ENCODE data around the gene RASAL2. TPM values are rescaled to one million over a fixed set of nuclear protein-coding genes. Genes with fewer than 3 reads are reported as not detected.

The RASAL2 gene
- total RNA-seq, 1 experiment from 2014 or later = 36.8 TPM

DNA sequence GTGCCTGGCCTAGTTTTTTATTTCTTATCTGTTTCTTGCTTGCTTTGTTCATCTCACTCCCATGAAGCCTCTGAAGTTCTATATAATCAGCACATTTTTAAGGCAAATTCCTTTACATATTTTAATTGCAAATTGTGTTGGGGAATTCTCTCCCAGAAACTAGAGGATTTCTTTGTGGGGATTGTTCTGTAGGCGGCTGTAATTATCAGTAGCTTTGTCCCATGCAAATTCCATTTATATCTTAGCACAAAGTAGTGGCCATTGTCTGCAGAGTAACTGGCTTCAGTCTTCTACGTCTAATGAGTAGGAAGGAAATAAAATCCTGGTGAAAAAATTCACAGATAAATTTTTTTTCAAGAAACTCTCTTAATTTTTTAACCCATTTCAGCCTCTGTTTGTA, 367.2 kb downstream of the RASAL2 start:
- ChIA-PET CTCF (no interaction called here), POLR2A (no interaction called here)
- peaks cover 25% of the 10 kb centered on the region for H3K36me3 Mint-ChIP-seq (ENCODE audit: insufficient read depth, unreplicated experiment)
- H3K27me3 Mint-ChIP-seq (ENCODE audit: insufficient read depth, unreplicated experiment) = no peaks in the 10 kb centered on the region
- DNase-seq = no peak
- H3K4me1 ChIP-seq = no peaks in the 10 kb centered on the region
- no peaks in the 10 kb centered on the region for H3K4me1 Mint-ChIP-seq (ENCODE audit: low read depth, unreplicated experiment)
- BruUV-seq (replicated peaks) = no TSS peak
- peaks cover 2% of the 10 kb centered on the region for H3K36me3 ChIP-seq (ENCODE audit: control insufficient read depth, insufficient read depth, low read length)
- H3K27me3 ChIP-seq (replicated peaks; ENCODE audit: control insufficient read depth, insufficient read depth, low read length) = no peaks in the 10 kb centered on the region
- H3K27ac Mint-ChIP-seq (ENCODE audit: unreplicated experiment) = no peak overlapping the region
- TF ChIP-seq, protein P1, sequence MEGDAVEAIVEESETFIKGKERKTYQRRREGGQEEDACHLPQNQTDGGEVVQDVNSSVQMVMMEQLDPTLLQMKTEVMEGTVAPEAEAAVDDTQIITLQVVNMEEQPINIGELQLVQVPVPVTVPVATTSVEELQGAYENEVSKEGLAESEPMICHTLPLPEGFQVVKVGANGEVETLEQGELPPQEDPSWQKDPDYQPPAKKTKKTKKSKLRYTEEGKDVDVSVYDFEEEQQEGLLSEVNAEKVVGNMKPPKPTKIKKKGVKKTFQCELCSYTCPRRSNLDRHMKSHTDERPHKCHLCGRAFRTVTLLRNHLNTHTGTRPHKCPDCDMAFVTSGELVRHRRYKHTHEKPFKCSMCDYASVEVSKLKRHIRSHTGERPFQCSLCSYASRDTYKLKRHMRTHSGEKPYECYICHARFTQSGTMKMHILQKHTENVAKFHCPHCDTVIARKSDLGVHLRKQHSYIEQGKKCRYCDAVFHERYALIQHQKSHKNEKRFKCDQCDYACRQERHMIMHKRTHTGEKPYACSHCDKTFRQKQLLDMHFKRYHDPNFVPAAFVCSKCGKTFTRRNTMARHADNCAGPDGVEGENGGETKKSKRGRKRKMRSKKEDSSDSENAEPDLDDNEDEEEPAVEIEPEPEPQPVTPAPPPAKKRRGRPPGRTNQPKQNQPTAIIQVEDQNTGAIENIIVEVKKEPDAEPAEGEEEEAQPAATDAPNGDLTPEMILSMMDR (IDR thresholded peaks at IDR 0.05; ENCODE audit: insufficient read depth in 1 of 2, low read depth in 1 of 2, low read length in 1 of 2, severe bottlenecking in 1 of 2, unreplicated experiment in 1 of 2) = no peak
- no peaks in the 10 kb centered on the region for H3K9me3 Mint-ChIP-seq (ENCODE audit: unreplicated experiment)
- intact Hi-C loops (cut with micrococcal nuclease; ENCODE audit: unreplicated experiment) = no loop called here
- H3K4me3 ChIP-seq (ENCODE audit: low read depth, low read length) = no peak overlapping the region
- no peaks in the 10 kb centered on the region for H3K9me3 ChIP-seq
- H3K4me3 Mint-ChIP-seq (ENCODE audit: unreplicated experiment) = no peak overlapping the region

DNA sequence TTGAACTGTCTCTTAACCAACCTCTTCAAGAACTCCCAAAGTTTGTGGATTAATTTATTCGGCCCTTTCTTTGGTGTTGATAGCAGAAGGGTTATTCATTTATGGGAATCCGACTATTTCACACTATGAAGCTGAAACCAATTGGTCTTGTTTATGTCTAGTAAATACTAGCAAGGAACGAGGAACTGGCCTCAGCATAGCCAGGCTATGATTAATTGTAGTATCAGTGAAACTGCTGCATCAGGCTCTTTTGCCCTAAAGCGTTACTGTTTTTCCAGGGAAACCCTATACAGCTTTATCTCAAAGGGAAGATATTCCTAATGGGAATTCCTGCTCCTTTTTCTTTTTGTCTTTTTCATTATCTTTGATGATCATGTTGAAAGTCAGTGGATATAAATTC, 367.8 kb downstream of the RASAL2 start:
- Mint-ChIP-seq H3K36me3 (ENCODE audit: insufficient read depth, unreplicated experiment) (peaks cover 25% of the 10 kb centered on the region), H3K27me3 (ENCODE audit: insufficient read depth, unreplicated experiment) (no peaks in the 10 kb centered on the region), H3K4me1 (ENCODE audit: low read depth, unreplicated experiment) (no peaks in the 10 kb centered on the region), H3K27ac (ENCODE audit: unreplicated experiment) (no peak overlapping the region), H3K4me3 (ENCODE audit: unreplicated experiment) (no peak overlapping the region), H3K9me3 (ENCODE audit: unreplicated experiment) (peaks cover 3% of the 10 kb centered on the region)
- no peak for DNase-seq
- H3K27me3 ChIP-seq (replicated peaks; ENCODE audit: control insufficient read depth, insufficient read depth, low read length) = no peaks in the 10 kb centered on the region
- TF ChIP-seq, protein P1 (IDR thresholded peaks at IDR 0.05; ENCODE audit: insufficient read depth in 1 of 2, low read depth in 1 of 2, low read length in 1 of 2, severe bottlenecking in 1 of 2, unreplicated experiment in 1 of 2) = no peak
- POLR2A ChIA-PET = no interaction called here
- H3K4me3 ChIP-seq (ENCODE audit: low read depth, low read length) = no peak overlapping the region
- H3K36me3 ChIP-seq (ENCODE audit: control insufficient read depth, insufficient read depth, low read length) = peaks cover 2% of the 10 kb centered on the region
- no TSS peak for BruUV-seq (replicated peaks)
- no peaks in the 10 kb centered on the region for H3K4me1 ChIP-seq
- no peaks in the 10 kb centered on the region for H3K9me3 ChIP-seq
- intact Hi-C loops (cut with micrococcal nuclease; ENCODE audit: unreplicated experiment) = no loop called here
- CTCF ChIA-PET = no interaction called here

DNA sequence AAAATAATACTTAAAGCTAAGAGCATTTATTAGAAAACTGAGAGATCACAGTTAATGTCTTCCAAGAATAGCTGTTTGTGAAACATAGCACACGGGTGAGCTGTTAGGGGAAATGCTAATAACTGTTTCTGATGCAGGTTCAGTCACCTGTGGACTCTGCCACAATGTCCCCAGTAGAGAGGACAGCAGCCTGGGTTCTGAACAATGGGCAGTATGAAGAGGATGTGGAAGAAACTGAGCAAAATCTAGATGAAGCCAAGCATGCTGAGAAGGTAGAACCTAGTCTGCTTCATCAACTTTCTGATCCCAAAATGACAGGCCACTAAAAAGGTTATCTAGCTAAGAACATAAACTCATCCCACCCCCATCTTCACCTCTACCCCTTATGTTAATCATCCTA, 370.2 kb downstream of the RASAL2 start:
- CTCF ChIA-PET = no interaction called here

More for the DNA sequence above, 370.2 kb downstream of the RASAL2 start:
- BruUV-seq (replicated peaks) = no TSS peak
- no peak overlapping the region for H3K27ac Mint-ChIP-seq (ENCODE audit: unreplicated experiment)
- no peak overlapping the region for H3K4me3 ChIP-seq (ENCODE audit: low read depth, low read length)
- peaks cover 4% of the 10 kb centered on the region; the same call in 1 of the 2 replicates for H3K4me1 ChIP-seq
- no peak overlapping the region for H3K4me3 Mint-ChIP-seq (ENCODE audit: unreplicated experiment)
- intact Hi-C loops (cut with micrococcal nuclease; ENCODE audit: unreplicated experiment) = no loop called here
- POLR2A ChIA-PET = no interaction called here
- TF ChIP-seq, protein P1 (IDR thresholded peaks at IDR 0.05; ENCODE audit: insufficient read depth in 1 of 2, low read depth in 1 of 2, low read length in 1 of 2, severe bottlenecking in 1 of 2, unreplicated experiment in 1 of 2) = no peak
- no peaks in the 10 kb centered on the region for H3K27me3 ChIP-seq (replicated peaks; ENCODE audit: control insufficient read depth, insufficient read depth, low read length)
- DNase-seq = no peak
- peaks cover 5% of the 10 kb centered on the region for H3K4me1 Mint-ChIP-seq (ENCODE audit: low read depth, unreplicated experiment)
- peaks cover 8% of the 10 kb centered on the region for H3K9me3 Mint-ChIP-seq (ENCODE audit: unreplicated experiment)
- no peaks in the 10 kb centered on the region for H3K9me3 ChIP-seq
- H3K27me3 Mint-ChIP-seq (ENCODE audit: insufficient read depth, unreplicated experiment) = no peaks in the 10 kb centered on the region
- H3K36me3 Mint-ChIP-seq (ENCODE audit: insufficient read depth, unreplicated experiment) = peaks cover 38% of the 10 kb centered on the region
- peaks cover 2% of the 10 kb centered on the region for H3K36me3 ChIP-seq (ENCODE audit: control insufficient read depth, insufficient read depth, low read length)
